HG03280 (cell line): Measurements from ENCODE around the gene TSPY10.
"Not testable (repeated sequence)": the region's sequence is repeated elsewhere in the genome, so short reads cannot be mapped to it uniquely, and the experiment has no call there.

ENCODE experiments used
- ATAC-seq: cut with Tn5 transposase; IDR thresholded peaks from one replicate; pipeline ENCODE4 v1.9.1; 2021; ENCODE audit warnings: mild to moderate bottlenecking, moderate library complexity; ENCODE audit not compliant: unreplicated experiment

Gene TSPY10

GRCh38 chrY:9527580-9527979 lies at the start of gene TSPY10:
Gene TSPY10, plus strand, starts transcription at chrY:9527880. Its CDS starts 46 bp downstream, at chrY:9527926.
- not testable (repeated sequence) for ATAC-seq

- ATAC-seq, result not testable (repeated sequence)
Measured at GRCh38 chrY:9486967-9487366, 40.7 kb upstream of the TSPY10 start, which contains the start of gene TSPY9. Gene TSPY9, plus strand, starts transcription at chrY:9487267. Its CDS starts 46 bp downstream, at chrY:9487313.

GRCh38 chrY:9504396-9504795 lies 23.3 kb upstream of the TSPY10 start:
- not testable (repeated sequence) for ATAC-seq

GRCh38 chrY:9516287-9516686 lies 11.4 kb upstream of the TSPY10 start:
- not testable (repeated sequence) for ATAC-seq
